HG03460 (cell line): ENCODE measurements around the gene LCN1.
"Not testable (repeated sequence)": the region's sequence is repeated elsewhere in the genome, so short reads cannot be mapped to it uniquely, and the experiment has no call there.

Source experiments
- ATAC-seq: cut with Tn5 transposase; IDR thresholded peaks from one replicate; pipeline ENCODE4 v1.9.1; 2021; ENCODE audit not compliant: unreplicated experiment

The LCN1 gene

GRCh38 chr9:135545646-135546176 is 24.5 kb downstream of the LCN1 start, which contains the start of gene OBP2A:
Gene OBP2A (plus strand): TSS chr9:135546126. CDS start chr9:135546181, 55 bp downstream.
- not testable (repeated sequence) for ATAC-seq

GRCh38 chr9:135546792-135547617 is 25.8 kb downstream of the LCN1 start:
- not testable (repeated sequence) for ATAC-seq

- ATAC-seq, result no peak
These were observed 26.8 kb downstream of the LCN1 start for GRCh38 chr9:135547756-135548736.

GRCh38 chr9:135549478-135550343 is 28.5 kb downstream of the LCN1 start:
- not testable (repeated sequence) for ATAC-seq

GRCh38 chr9:135550344-135550918 is 29.2 kb downstream of the LCN1 start:
- ATAC-seq, result no peak

GRCh38 chr9:135551031-135551430 is 29.8 kb downstream of the LCN1 start:
- ATAC-seq, result no peak

GRCh38 chr9:135551456-135551855 is 30.2 kb downstream of the LCN1 start:
- ATAC-seq, result no peak

- no peak for ATAC-seq
These were observed 30.9 kb downstream of the LCN1 start for GRCh38 chr9:135552021-135552697.

- ATAC-seq, result no peak
These were observed 31.5 kb downstream of the LCN1 start for GRCh38 chr9:135552698-135553171.

- ATAC-seq, result no peak
These were observed 33.5 kb downstream of the LCN1 start for GRCh38 chr9:135554718-135555117.

- ATAC-seq, result no peak
These were observed 34.0 kb downstream of the LCN1 start for GRCh38 chr9:135555203-135555602.

- ATAC-seq, result no peak
These were observed 34.7 kb downstream of the LCN1 start for GRCh38 chr9:135555910-135556309.

- no peak for ATAC-seq
These were observed 38.4 kb downstream of the LCN1 start for GRCh38 chr9:135559606-135560005.

- ATAC-seq, result no peak
These were observed 40.4 kb downstream of the LCN1 start, which contains the start of gene PAEP for GRCh38 chr9:135561391-135562234. Gene PAEP (plus strand): TSS chr9:135561756.

- ATAC-seq, result no peak
These were observed 41.0 kb downstream of the LCN1 start for GRCh38 chr9:135562235-135562745.

GRCh38 chr9:135563039-135563476 is 41.8 kb downstream of the LCN1 start:
- ATAC-seq, result no peak

- ATAC-seq, result no peak
These were observed 42.6 kb downstream of the LCN1 start for GRCh38 chr9:135563858-135564257.

- ATAC-seq, result no peak
These were observed 43.9 kb downstream of the LCN1 start for GRCh38 chr9:135565141-135565628.
